Neural crest cell (in vitro differentiated cells): Measurements from ENCODE around the gene PPP2R2B. TPM values are rescaled to one million over a fixed set of nuclear protein-coding genes. Genes with fewer than 3 reads are reported as not detected.

ENCODE experiments used
- DNase-seq: peaks from one replicate; pipeline ENCODE4 v3.0.0; 2021; ENCODE audit warnings: low read depth, mixed read lengths, low spot score
- H3K27ac Mint-ChIP-seq: one replicate; pipeline ENCODE4 v1.8.0; 2021; ENCODE audit warnings: mild to moderate bottlenecking, mixed read lengths; ENCODE audit not compliant: unreplicated experiment
- H3K27me3 Mint-ChIP-seq: 2 replicates; pipeline ENCODE4 v1.8.0; 2021; ENCODE audit warnings: low read depth, mild to moderate bottlenecking, mixed read lengths
- H3K36me3 Mint-ChIP-seq: 2 replicates; pipeline ENCODE4 v1.8.0; 2021; ENCODE audit warnings: low read depth, mild to moderate bottlenecking, mixed read lengths
- H3K4me1 Mint-ChIP-seq: 2 replicates; pipeline ENCODE4 v1.8.0; 2021; ENCODE audit warnings: mixed read lengths
- H3K4me3 Mint-ChIP-seq: one replicate; pipeline ENCODE4 v1.8.0; 2021; ENCODE audit warnings: mild to moderate bottlenecking, mixed read lengths
- H3K9me3 Mint-ChIP-seq: 2 replicates; pipeline ENCODE4 v1.8.0; 2021; ENCODE audit warnings: mixed read lengths
- total RNA-seq: library from RNA; stranded (reverse); gene quantifications from 2 replicates; pipeline ENCODE4 v1.2.1, GENCODE V29; 2021
- TF ChIP-seq, protein P1 (sequence below): fragments of 200-600 bp; sonication (generic); conservative IDR thresholded peaks from 2 replicates; pipeline ENCODE4 v1.5.0; 2021; ENCODE audit warnings: antibody characterized with exemption, mild to moderate bottlenecking

The PPP2R2B gene
- total RNA-seq, 1 donor from 2014 or later, result 4.9 TPM

DNA sequence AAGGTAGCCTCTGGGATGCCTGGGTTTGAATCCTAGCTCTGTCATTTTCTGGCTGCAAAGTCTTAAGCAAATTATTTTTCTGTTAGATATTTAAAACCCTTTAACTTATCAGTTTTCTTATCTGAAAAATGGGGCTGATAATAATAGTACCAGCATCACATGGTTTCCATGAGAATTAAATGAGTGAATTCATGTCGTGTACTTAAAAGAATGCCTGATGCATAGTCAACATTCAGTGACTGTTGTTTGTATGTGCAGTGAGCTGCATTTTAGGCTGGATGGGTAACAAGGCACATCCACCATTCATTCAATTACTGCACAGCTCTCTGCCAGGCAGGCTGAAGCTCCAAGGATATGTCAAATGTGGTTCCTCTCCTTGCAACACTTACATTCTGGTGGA, 122.0 kb downstream of the PPP2R2B start:
- Mint-ChIP-seq H3K4me1 (peaks cover 16% of the 10 kb centered on the region), H3K27ac (no peak overlapping the region), H3K27me3 (no peaks in the 10 kb centered on the region), H3K4me3 (no peak overlapping the region), H3K9me3 (no peaks in the 10 kb centered on the region), H3K36me3 (no peaks in the 10 kb centered on the region)
- no peak for DNase-seq
- TF ChIP-seq, protein P1, sequence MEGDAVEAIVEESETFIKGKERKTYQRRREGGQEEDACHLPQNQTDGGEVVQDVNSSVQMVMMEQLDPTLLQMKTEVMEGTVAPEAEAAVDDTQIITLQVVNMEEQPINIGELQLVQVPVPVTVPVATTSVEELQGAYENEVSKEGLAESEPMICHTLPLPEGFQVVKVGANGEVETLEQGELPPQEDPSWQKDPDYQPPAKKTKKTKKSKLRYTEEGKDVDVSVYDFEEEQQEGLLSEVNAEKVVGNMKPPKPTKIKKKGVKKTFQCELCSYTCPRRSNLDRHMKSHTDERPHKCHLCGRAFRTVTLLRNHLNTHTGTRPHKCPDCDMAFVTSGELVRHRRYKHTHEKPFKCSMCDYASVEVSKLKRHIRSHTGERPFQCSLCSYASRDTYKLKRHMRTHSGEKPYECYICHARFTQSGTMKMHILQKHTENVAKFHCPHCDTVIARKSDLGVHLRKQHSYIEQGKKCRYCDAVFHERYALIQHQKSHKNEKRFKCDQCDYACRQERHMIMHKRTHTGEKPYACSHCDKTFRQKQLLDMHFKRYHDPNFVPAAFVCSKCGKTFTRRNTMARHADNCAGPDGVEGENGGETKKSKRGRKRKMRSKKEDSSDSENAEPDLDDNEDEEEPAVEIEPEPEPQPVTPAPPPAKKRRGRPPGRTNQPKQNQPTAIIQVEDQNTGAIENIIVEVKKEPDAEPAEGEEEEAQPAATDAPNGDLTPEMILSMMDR, result no peak

DNA sequence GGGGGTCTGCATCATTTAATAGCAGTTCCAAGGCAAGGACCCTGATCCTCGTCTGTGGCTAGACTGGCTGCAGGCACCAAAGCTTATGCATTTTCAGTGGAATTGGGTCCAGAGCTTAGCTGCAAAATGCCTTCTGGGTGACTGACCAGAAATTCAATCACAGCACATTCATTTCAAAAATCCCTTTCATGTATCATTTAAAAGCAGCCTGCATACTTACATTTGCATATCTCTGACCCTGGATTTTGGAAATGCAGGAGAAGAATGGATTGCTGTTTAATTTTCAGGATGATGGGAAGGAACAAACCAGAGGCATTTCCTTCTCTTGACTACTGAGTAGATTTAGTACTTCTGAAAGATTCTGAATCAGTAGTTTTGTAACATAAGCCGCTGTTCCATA, 122.8 kb downstream of the PPP2R2B start:
- TF ChIP-seq, protein P1, result no peak
- Mint-ChIP-seq H3K4me3 (no peak overlapping the region), H3K27ac (no peak overlapping the region), H3K4me1 (peaks cover 23% of the 10 kb centered on the region), H3K27me3 (no peaks in the 10 kb centered on the region), H3K9me3 (no peaks in the 10 kb centered on the region), H3K36me3 (no peaks in the 10 kb centered on the region)
- DNase-seq, result no peak

DNA sequence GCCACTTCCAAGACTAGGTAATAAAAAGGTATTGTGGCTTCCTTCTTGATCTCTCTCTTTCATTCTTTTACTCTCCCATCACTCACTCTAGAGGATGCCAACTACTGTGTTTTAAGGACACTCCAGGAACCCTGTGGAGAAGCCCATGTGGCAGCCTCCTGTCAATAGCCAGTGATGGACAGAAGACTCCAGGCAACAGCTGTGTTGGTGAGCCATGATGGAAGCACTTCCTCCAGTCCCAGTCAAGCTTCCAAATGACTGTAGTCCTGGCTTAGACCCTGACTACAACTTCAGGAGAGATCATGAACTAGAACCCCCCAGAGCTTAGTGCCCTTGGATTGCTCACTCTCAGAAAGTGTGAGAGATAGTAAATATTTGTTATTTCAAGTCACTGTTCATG, 123.9 kb downstream of the PPP2R2B start:
- no peak overlapping the region for H3K27ac Mint-ChIP-seq
- H3K4me3 Mint-ChIP-seq, result no peak overlapping the region
- H3K36me3 Mint-ChIP-seq, result no peaks in the 10 kb centered on the region
- no peak for DNase-seq
- TF ChIP-seq, protein P1, result no peak
- peaks cover 25% of the 10 kb centered on the region for H3K4me1 Mint-ChIP-seq
- H3K9me3 Mint-ChIP-seq, result no peaks in the 10 kb centered on the region
- no peaks in the 10 kb centered on the region for H3K27me3 Mint-ChIP-seq

DNA sequence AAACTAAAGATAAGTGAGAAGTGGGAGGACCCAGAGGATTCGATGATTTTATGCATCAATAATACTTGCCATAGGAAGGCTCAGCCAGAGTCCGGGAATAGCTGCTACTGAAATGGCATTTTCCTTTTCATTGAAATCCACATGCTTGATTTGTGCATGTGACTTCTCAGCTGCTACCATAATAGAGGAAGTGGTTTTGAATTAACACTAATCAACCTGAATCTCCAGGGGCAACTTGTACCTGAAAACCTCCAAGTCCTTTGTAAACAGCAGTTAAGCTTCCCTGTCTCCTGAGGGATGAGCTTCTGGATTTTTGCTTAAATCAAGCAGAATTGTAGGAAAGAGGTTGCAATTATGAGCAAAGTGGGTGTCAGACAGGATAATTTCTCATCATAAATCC, 124.9 kb downstream of the PPP2R2B start:
- Mint-ChIP-seq H3K9me3 (no peaks in the 10 kb centered on the region), H3K27me3 (no peaks in the 10 kb centered on the region), H3K4me1 (peaks cover 25% of the 10 kb centered on the region), H3K36me3 (no peaks in the 10 kb centered on the region), H3K27ac (no peak overlapping the region), H3K4me3 (no peak overlapping the region)
- TF ChIP-seq, protein P1, result no peak
- no peak for DNase-seq

DNA sequence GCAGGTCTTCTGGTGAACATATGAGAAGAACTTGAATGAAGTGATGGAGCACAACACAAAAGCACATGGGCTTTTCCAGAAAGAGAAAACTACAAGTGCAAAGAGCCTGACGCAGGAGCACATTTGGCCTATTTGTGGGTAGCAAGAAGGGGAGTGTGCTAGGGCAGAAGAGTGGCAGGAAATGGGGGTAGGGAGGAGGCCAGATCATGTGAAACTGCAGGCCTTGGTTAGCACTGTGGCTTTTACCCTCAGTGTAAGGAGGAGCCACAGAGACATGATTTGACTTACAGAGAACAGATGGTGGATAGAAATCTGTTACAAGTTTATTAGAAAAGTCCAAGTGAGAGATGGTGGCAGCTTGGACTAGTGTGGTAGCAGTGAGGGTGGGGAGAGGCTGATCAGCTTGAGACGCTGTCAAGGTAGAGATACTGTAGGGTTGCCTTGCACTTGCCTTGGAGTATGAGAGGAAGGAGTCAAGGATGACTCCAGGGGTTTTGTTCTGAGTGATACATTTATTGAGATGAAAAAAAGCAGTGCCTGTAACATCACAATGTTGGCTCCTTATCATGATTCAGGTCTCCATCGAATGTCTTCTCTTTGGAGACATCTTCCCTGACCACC, 126.7 kb downstream of the PPP2R2B start:
- no peaks in the 10 kb centered on the region for H3K36me3 Mint-ChIP-seq
- no peak overlapping the region for H3K4me3 Mint-ChIP-seq
- H3K27me3 Mint-ChIP-seq, result no peaks in the 10 kb centered on the region
- peaks cover 25% of the 10 kb centered on the region for H3K4me1 Mint-ChIP-seq
- H3K27ac Mint-ChIP-seq, result no peak overlapping the region
- no peak for DNase-seq
- peaks cover 3% of the 10 kb centered on the region for H3K9me3 Mint-ChIP-seq
- TF ChIP-seq, protein P1, result no peak
